ENCODE measurements around the gene EML4. TPM values are rescaled to one million over a fixed set of nuclear protein-coding genes. Genes with fewer than 3 reads are reported as not detected.

Gene EML4
- total RNA-seq, 1 experiment from 2014 or later = 38.3 TPM

DNA sequence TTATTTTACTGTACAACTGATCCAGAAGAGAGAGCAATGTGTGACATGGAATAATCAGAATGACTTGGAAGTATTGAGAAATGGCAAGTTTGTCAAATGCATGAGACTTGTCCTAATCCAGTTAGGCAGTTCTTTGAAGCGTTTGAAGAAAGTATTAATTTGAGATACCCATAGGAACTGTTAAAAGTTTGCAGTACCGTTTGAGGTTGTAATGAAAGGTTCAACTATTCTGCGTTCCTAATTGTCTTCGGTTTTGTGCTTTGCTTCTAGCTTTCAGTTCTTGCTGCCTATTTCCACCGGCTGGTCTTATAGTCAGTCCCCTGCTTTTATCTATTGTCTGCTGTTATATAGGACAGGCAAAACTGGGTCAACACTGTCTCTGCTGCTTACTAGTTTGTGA, 150.1 kb downstream of the EML4 start:
- DNase-seq (no peak), ATAC-seq (no peak)
- H3F3A ChIP-seq (ENCODE audit: low read length, unreplicated experiment) = no peaks in the 10 kb centered on the region
- no TSS peak for BruUV-seq (replicated peaks)
- no peak overlapping the region for H2AFZ ChIP-seq (ENCODE audit: low read length)
- no peaks in the 10 kb centered on the region for H3K9me2 ChIP-seq (replicated peaks; ENCODE audit: low read length)
- H3K79me2 ChIP-seq (ENCODE audit: low read length) = no peaks in the 10 kb centered on the region
- no peak overlapping the region for H3K4me2 ChIP-seq (ENCODE audit: low read length)
- TF ChIP-seq, protein P1, sequence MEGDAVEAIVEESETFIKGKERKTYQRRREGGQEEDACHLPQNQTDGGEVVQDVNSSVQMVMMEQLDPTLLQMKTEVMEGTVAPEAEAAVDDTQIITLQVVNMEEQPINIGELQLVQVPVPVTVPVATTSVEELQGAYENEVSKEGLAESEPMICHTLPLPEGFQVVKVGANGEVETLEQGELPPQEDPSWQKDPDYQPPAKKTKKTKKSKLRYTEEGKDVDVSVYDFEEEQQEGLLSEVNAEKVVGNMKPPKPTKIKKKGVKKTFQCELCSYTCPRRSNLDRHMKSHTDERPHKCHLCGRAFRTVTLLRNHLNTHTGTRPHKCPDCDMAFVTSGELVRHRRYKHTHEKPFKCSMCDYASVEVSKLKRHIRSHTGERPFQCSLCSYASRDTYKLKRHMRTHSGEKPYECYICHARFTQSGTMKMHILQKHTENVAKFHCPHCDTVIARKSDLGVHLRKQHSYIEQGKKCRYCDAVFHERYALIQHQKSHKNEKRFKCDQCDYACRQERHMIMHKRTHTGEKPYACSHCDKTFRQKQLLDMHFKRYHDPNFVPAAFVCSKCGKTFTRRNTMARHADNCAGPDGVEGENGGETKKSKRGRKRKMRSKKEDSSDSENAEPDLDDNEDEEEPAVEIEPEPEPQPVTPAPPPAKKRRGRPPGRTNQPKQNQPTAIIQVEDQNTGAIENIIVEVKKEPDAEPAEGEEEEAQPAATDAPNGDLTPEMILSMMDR (conservative IDR thresholded peaks at IDR 0.05; ENCODE audit: low read depth, low read length) = no peak
- TF ChIP-seq EZH2 (IDR thresholded peaks at IDR 0.05; ENCODE audit: low read length, unreplicated experiment) (no peak), EZH2phosphoT487 (IDR thresholded peaks at IDR 0.05; ENCODE audit: borderline replicate concordance, low read length) (no peak)
- H3K27ac ChIP-seq (ENCODE audit: low read length) = no peak overlapping the region
- H3K9ac ChIP-seq (ENCODE audit: low read length) = no peak overlapping the region
- H3K4me1 ChIP-seq (ENCODE audit: insufficient read depth, low read length) = peaks cover 10% of the 10 kb centered on the region
- no peaks in the 10 kb centered on the region for H4K20me1 ChIP-seq (ENCODE audit: low read length)
- H3K27me3 ChIP-seq (ENCODE audit: low read length) = no peaks in the 10 kb centered on the region
- intact Hi-C loops (cut with micrococcal nuclease) = no loop called here
- ChIA-PET CTCF (interaction anchor here (0.8 kb wide), 1 partner anchor 9 kb away, joined by 3 read pairs; no protein-coding TSS in a partner anchor), POLR2A (ENCODE audit: unreplicated experiment) (no interaction called here)
- peaks cover 15% of the 10 kb centered on the region; the same call in 1 of the 2 replicates for H3K36me3 ChIP-seq (ENCODE audit: low read depth, low read length)
- no peak overlapping the region for H3K4me3 ChIP-seq (ENCODE audit: low read length)
- no peaks in the 10 kb centered on the region for H3K9me3 ChIP-seq (ENCODE audit: low read length)

DNA sequence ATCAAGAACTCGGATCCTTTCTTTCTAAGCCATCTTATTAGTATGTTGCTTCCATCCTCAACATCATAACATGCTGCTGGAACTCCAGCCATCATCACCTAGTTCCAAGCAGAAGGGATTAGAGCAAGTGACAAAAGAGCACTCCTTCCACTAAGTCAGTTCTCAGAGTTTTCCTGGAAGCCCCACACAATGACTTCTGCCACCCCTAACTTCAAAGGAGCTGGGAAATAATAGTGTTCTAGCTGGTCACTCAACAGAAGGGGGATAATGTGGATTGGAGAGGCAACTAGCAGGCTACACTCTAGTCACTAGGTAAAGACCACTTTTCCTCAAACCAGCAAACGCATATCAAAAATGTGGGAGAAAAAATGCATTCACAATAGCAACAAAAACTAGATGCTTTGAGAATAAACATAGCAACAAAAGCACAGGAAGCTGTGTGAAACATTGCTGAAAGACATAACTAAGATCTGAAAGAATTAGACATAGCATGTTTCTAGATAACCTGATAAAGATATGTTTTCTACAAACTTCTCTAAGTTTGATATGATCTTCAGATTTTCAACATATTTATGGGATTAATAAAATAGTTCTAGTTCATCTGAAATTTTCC, 152.4 kb downstream of the EML4 start:
- H3K79me2 ChIP-seq (ENCODE audit: low read length) = no peaks in the 10 kb centered on the region
- H3F3A ChIP-seq (ENCODE audit: low read length, unreplicated experiment) = no peaks in the 10 kb centered on the region
- H3K9me2 ChIP-seq (replicated peaks; ENCODE audit: low read length) = no peaks in the 10 kb centered on the region
- H3K4me3 ChIP-seq (ENCODE audit: low read length) = no peak overlapping the region
- peaks cover 15% of the 10 kb centered on the region; the same call in 1 of the 2 replicates for H3K36me3 ChIP-seq (ENCODE audit: low read depth, low read length)
- H3K27me3 ChIP-seq (ENCODE audit: low read length) = no peaks in the 10 kb centered on the region
- no peak overlapping the region for H3K4me2 ChIP-seq (ENCODE audit: low read length)
- no peak overlapping the region for H2AFZ ChIP-seq (ENCODE audit: low read length)
- no peaks in the 10 kb centered on the region for H3K9me3 ChIP-seq (ENCODE audit: low read length)
- no peaks in the 10 kb centered on the region for H4K20me1 ChIP-seq (ENCODE audit: low read length)
- TF ChIP-seq EZH2 (IDR thresholded peaks at IDR 0.05; ENCODE audit: low read length, unreplicated experiment) (no peak), EZH2phosphoT487 (IDR thresholded peaks at IDR 0.05; ENCODE audit: borderline replicate concordance, low read length) (no peak)
- TF ChIP-seq, protein P1 (conservative IDR thresholded peaks at IDR 0.05; ENCODE audit: low read depth, low read length) = no peak
- intact Hi-C loops (cut with micrococcal nuclease) = no loop called here
- ATAC-seq (no peak), DNase-seq (no peak)
- H3K9ac ChIP-seq (ENCODE audit: low read length) = no peak overlapping the region
- H3K27ac ChIP-seq (ENCODE audit: low read length) = no peak overlapping the region
- POLR2A ChIA-PET (ENCODE audit: unreplicated experiment) = no interaction called here
- CTCF ChIA-PET = no interaction called here
- no peaks in the 10 kb centered on the region for H3K4me1 ChIP-seq (ENCODE audit: insufficient read depth, low read length)
- no TSS peak for BruUV-seq (replicated peaks)

DNA sequence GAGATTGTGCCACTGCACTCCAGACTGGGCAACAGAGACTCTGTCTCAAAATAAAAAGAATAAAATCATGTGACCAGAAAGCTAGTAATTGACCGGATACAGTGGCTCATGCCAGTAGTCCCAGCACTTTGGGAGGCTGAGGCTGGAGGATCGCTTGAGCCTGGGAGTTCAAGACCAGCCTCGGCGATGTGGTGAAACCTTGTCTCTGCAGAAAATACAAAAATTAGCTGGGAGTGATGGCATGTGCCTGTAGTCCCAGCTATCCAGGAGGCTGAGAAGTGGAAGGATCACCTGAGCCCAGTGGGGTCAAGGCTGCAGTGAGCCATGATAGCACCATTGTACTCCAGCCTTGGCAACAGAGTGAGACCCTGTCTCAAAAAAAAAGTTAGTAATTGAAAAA, 155.1 kb downstream of the EML4 start:
- ATAC-seq (no peak), DNase-seq (no peak)
- POLR2A ChIA-PET (ENCODE audit: unreplicated experiment) = interaction anchor here (0.6 kb wide), 2 partner anchors 38 to 451 kb away, joined by 3 to 4 read pairs; no protein-coding TSS in a partner anchor
- H3F3A ChIP-seq (ENCODE audit: low read length, unreplicated experiment) = no peaks in the 10 kb centered on the region
- no peaks in the 10 kb centered on the region for H3K9me2 ChIP-seq (replicated peaks; ENCODE audit: low read length)
- no peak overlapping the region for H3K27ac ChIP-seq (ENCODE audit: low read length)
- peaks cover 9% of the 10 kb centered on the region for H3K4me1 ChIP-seq (ENCODE audit: insufficient read depth, low read length)
- H3K4me2 ChIP-seq (ENCODE audit: low read length) = no peak overlapping the region
- BruUV-seq (replicated peaks) = no TSS peak
- no peak overlapping the region for H3K9ac ChIP-seq (ENCODE audit: low read length)
- H3K36me3 ChIP-seq (ENCODE audit: low read depth, low read length) = peaks cover 8% of the 10 kb centered on the region; the same call in 1 of the 2 replicates
- H3K9me3 ChIP-seq (ENCODE audit: low read length) = no peaks in the 10 kb centered on the region
- no peak overlapping the region for H2AFZ ChIP-seq (ENCODE audit: low read length)
- CTCF ChIA-PET = no interaction called here
- H3K4me3 ChIP-seq (ENCODE audit: low read length) = no peak overlapping the region
- TF ChIP-seq EZH2phosphoT487 (IDR thresholded peaks at IDR 0.05; ENCODE audit: borderline replicate concordance, low read length) = no peak
- TF ChIP-seq EZH2 (IDR thresholded peaks at IDR 0.05; ENCODE audit: low read length, unreplicated experiment) = no peak
- TF ChIP-seq, protein P1 (conservative IDR thresholded peaks at IDR 0.05; ENCODE audit: low read depth, low read length) = no peak
- H3K27me3 ChIP-seq (ENCODE audit: low read length) = no peaks in the 10 kb centered on the region
- no peaks in the 10 kb centered on the region for H3K79me2 ChIP-seq (ENCODE audit: low read length)
- H4K20me1 ChIP-seq (ENCODE audit: low read length) = no peaks in the 10 kb centered on the region
- intact Hi-C loops (cut with micrococcal nuclease) = no loop called here
